HG03432 (cell line): ENCODE results near the gene FSTL4.
"Not testable (repeated sequence)": the region's sequence is repeated elsewhere in the genome, so short reads cannot be mapped to it uniquely, and the experiment has no call there.

ENCODE experiments used
- ATAC-seq: cut with Tn5 transposase; IDR thresholded peaks from one replicate; pipeline ENCODE4 v1.9.1; 2021; ENCODE audit warnings: mild to moderate bottlenecking, moderate library complexity; ENCODE audit not compliant: unreplicated experiment

Gene FSTL4

DNA sequence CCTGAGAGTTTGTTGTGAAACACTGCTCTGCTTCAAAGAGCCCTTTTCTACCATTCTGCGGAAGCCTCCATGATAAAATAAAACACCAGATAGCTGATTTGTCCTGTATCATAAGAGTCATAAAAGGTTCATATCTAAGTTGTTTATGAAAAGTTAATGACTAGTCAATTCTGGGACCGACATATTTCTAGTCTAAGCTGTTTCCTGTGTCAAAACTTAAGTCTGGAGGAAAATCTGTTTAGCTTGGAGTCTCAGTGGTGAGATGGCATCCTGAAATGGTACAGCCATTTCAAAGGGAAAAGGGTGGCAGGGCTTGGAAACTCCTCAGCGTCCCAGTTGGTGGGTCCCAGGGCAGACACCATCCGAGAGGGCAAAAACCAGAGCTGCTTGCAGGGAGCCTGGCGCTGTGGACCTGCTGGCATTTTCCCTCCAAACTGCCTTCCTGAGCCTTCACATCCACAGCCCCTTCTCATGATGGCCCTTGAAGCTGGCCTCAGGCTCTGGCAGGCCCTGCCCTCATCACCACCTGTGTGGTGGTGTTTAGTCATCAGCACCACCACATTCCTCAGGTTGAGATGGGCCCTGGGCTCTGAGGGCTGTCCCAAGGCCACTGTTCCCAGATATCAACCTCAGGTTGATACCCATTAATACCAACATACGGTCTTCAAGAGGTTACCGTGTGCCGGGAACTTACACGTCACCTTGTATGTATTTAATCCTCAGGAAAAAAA, 376.5 kb downstream of the FSTL4 start:
- no peak for ATAC-seq

DNA sequence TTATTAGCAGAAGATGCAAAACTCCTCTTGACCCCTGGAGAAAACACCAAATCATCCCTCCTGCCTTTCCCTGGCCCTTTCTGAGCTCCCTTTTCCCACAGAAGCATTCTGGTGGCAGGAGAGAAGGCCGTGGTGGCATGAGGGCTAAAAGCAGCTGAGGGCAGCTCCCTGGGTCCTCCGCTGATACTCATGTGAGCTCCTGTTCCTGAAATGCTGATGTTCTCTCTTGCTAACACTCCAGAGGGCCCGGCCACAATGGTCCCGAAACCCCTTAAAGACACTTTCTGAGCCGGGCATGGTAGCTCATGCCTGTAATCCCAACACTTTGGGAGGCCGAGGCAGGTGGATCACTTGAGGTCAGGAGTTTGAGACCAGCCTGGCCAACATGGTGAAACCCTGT, 377.4 kb downstream of the FSTL4 start:
- no peak for ATAC-seq

DNA sequence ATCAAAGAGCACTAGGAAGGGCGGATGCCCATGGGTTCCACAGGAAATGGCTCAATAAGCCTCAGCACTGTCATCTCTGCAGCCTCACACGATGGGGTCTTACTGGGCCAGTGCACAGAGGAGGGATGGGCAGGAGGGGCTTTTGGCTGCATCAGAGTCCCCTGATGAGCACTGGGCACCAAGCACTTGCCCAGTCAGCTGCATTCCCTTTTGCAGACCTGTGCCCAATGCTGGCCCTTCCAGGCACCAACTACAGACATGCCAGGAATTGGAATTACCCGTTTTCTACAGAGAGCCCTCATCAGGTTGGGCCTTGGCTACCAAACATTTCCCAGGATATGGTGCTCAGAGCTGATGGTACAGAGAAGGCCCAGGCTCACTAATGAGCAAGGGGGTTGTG, 378.1 kb downstream of the FSTL4 start:
- no peak for ATAC-seq

DNA sequence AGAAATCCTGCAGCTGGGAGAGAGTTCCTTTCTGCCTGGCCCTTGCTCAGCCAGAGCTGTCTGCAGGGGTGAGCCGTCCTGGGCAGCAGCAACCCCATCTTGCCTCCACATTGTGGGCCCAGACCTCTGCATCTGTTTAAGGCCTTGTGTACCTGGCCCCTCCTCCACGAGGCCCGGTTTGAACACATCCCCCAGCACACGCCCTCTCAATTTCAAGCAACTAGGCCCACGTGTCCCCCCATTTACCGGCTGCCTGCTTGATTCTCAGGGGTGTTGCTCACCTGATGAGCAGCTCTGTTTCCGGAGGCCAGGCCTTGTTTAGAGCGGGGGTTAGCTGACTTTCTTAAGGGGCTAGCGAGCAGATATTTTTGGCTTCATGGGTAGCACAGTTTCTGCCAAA, 378.7 kb downstream of the FSTL4 start:
- no peak for ATAC-seq

DNA sequence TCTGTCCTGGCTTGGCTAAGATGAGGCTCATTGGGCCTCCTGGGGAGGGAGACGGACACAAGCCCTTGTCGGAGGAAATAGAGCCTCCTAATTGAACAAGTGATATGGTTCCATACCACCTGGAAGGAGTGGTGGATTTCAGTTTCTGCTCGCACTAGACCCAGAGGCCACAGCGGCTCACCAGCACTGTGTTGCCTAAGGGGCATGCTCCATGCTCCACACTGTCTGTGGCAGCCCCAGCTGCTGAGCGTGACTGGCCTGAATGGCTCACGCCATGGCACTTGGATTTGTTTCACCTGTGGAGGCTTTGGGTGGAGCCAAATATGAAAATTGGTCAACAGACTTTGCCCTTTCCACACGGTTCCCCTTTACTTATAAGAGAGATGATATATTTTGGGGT, 379.4 kb downstream of the FSTL4 start:
- no peak for ATAC-seq

DNA sequence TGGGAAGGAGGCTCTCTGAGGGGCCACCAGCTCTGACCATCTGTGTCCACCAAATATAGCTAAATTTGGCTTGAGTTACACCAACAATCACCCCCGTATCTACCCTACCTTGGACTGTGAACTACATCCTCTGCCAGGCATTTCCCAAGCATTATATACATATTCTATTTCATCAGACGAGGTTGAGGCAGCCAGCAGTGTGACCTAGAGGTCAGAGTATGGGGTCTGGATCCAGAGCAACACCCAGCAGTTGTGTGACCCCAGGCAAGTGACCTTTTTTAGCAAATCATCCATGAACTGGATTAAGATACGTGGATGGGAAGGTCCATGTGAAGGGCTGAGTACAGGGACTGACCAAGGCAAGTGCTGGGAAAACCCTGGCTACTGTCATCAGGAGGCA, 379.9 kb downstream of the FSTL4 start:
- no peak for ATAC-seq

DNA sequence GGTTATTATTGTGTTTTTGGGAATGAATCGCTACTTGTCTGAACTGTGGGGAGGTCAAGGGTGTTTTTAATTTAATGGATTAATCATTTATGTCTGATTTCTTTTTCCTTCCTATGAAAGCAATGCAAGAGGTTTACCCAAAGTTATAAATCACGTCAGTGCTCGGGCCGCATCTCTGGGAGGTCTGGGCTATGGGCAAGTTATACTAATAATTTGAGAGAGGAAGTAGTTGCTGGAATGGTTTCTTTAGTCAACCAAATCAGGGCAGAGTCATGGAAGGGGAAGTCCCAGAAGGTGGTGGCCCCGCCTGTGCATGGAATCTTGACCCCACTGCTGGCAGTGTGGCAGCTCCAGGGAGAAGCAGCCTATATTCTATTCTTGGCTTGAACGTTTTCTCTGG, 380.3 kb downstream of the FSTL4 start:
- ATAC-seq = no peak

DNA sequence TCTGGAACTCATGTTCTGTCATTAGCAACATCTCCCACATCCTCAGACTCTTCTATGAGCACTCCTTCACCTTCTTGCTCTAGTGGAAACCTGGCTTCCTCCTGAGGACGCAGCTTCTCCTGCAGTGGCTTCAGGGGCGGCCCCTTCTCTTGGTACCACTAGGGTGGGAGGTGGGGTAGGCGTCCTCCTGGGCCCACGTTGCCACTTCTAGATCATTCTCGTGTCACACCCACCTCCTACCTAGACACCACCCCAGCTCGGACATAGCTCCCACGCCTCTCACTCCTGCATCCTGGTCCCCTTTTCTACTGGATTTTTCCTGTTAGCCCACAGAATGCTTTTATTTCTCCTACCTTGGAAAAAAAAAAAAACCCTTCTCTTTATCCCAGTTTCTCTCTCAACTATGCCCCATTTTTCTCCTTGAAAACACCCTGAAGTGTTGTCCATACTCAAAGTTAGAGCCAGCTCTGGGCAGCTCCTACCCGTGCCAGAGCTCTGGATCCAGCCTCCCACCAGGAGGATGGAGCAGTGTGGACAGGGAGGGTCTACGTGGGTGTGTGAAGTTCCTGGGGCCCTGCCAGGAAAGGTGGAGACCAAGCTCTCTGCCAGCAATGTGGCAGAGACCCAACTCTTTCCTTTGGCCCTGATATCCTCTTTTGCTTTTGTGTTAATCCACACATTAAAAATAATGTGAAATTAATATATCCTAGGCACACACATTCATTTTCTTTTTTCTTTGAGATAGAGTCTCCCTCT, 381.3 kb downstream of the FSTL4 start:
- no peak for ATAC-seq

DNA sequence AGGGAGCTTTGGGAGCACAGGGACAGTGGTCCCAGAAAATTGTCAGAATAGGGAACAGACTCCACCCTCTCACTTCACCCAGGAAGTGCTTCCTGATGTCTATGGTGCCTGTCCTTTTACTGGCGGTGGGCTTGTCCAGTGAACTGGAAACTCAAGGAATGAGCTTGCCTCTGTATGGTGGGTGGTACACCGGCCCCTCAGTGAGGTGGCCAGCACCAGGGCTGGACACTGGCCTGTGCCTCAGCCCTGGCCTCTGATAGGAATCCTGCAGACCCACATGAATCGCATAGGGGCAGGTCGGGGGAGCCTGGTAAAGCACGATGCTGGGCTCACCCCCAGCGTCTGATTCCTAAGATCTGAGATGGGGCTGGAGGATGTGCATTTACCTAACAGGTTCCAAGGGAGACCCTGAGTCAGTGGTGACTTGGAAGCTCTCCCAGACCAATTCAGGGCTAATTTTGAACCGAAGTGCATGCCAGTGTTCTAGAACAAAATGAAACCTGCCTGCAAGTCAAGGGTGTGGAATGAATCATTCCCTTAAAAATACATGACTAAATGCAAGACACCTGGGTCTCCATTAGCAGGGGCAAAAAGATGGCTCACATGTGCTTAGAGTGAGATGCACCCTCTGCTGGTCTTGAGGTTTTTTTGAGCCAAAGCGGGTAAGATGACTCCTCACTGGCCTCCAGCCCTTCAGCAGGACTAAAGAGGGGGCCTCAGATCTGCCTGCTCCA, 382.2 kb downstream of the FSTL4 start:
- no peak for ATAC-seq

DNA sequence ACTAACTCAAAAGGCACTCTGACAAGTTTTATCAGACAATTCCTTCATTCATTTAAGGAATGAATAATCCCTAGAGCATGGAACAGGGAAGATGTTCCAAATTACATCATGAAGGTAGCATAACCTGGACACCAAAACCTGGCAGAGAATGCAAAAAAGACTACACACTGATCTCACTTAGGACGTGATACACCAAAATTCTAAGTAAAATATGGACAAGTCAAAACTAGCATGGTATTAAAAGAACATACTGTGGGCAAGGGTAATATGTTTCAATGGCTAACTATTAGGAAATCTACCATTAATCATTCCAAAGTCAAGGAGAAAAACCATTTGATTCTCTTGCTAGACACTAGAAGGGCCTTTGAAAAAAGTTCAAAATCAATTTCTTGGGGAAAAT, 384.0 kb downstream of the FSTL4 start:
- no peak for ATAC-seq

DNA sequence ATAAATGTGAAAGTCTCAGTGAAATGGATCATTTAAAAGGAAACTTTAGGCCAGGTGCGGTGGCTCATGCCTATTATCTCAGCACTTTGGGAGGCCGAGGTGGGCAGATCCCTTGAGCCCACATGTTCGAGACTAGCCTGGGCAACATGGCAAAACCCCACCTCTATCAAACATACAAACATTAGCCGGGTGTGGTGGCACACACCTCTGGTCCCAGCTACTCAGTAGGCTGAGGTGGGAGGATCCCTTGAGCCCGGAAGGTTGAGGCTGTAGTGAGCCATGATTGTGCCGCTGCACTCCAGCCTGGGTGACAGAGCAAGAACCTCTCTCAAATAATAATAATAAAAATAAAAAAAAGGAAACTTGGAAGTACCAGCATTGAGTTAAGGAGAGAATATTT, 384.4 kb downstream of the FSTL4 start:
- ATAC-seq = no peak

DNA sequence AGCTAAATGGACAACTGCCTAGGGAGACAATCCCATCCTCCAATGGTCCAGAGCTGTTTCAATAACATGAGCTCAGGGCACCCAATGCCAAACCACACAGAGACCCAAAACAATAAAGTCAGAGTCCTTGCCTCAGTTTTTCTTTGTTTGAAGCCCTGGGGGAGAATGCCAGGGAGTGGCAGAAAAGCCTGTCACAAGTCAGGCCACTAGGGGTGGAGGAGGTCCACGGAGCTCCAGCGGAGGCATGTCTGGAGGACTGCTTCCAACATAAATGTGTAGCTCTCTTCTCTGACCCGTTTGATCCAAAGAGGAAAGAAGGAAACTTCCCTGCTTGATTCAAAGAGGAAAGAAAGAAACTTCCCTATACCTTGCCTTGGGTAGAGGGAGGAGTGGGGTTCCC, 385.3 kb downstream of the FSTL4 start:
- no peak for ATAC-seq

DNA sequence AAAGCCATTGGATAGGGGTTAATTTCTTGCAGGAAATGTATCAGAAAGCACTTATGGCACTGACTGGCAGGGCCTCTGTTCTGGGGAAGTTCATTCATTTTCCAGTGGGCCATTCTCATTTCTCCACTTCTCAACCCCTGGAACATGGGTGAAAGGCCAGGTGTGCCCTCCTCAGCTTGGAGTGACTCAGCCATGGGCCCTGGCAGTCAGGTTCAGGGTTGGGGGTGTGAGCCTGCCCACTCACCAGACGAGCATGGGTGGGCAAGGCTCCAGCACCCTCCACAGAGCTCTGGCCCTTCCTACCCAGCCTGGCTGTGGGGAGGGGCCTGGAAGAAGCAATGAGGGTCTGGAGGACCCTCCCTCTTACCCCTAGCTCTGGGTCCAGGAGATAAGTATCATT, 386.2 kb downstream of the FSTL4 start:
- ATAC-seq = no peak

DNA sequence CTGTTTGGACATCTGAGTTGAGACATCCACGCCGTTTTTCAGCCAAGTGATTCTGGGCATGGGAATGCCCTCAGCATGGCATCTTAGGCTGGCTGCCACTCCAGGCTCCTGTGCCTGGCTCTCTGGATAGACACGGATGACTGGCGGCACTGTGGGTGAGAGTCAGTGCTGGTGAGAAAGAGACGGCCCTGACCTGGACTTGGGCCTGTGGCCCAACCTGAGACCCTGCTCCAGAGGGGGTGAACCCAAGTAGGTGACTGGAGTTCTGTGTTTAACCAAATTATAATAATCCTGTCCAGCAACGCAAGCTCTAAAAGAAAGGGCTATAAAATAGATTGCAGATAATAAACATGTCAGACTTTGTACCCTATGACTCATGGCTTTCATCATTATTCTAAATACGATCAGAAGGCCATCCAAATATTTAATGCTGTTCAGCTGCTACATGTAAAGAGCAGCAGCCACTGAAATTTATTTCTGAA, 386.6 kb downstream of the FSTL4 start:
- ATAC-seq = no peak

DNA sequence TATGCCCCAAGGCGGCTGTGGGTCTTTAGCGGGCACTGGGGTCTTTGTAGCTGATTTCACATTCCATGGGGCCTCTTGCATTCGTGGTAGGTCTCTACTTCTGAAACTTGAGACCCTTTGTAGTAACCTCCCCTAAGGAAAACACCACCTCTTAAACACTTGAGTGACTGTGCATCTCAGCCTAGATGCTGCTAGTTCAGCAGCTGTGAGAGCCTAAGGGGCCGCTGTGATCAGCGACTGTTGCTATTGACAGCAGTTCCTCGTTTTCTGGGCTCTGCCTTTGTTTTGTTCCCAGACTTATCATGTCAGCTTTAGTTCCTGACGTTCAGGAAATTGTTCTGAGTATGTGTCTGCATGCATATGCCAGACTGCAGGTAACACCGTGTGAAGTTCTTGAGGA, 389.4 kb downstream of the FSTL4 start:
- no peak for ATAC-seq

DNA sequence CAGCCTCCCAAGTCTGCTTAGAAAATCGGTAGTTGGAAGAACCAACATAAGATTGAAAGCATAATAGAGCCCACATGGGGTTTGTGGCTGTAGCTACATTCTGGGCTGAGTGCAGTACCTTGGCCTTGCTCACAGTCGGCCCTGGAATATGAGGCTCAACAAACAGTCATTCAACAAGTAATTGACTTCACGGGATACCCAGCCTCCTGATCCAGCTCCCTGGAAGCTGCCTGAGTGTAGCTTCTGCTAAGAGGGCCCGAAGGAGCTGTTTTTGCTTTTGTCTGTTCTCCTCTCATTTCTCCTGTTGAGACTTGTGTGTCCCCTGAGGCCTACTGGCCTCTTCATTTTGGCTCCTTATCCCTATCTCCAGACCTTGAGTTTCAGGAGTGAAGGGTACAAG, 389.8 kb downstream of the FSTL4 start:
- no peak for ATAC-seq

DNA sequence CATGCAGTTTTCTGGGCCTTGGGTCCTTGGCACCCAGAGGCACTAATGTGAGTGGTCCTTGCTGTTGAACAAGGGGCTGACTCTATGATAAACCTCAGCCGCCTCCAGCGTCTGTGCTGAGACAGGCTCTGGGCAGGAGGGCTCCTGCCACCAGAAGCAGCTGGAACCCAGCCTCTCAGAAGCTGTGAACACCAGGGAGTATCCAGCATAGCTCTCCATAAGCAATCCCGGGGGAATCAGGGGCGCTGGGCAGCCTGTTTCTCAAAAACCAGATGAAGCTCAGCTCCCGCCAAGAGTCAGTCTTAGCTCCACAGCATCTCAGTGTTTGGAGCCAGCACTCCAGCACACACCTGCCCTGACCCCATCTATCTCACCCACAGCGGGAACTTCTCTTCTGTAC, 390.3 kb downstream of the FSTL4 start:
- ATAC-seq = no peak

DNA sequence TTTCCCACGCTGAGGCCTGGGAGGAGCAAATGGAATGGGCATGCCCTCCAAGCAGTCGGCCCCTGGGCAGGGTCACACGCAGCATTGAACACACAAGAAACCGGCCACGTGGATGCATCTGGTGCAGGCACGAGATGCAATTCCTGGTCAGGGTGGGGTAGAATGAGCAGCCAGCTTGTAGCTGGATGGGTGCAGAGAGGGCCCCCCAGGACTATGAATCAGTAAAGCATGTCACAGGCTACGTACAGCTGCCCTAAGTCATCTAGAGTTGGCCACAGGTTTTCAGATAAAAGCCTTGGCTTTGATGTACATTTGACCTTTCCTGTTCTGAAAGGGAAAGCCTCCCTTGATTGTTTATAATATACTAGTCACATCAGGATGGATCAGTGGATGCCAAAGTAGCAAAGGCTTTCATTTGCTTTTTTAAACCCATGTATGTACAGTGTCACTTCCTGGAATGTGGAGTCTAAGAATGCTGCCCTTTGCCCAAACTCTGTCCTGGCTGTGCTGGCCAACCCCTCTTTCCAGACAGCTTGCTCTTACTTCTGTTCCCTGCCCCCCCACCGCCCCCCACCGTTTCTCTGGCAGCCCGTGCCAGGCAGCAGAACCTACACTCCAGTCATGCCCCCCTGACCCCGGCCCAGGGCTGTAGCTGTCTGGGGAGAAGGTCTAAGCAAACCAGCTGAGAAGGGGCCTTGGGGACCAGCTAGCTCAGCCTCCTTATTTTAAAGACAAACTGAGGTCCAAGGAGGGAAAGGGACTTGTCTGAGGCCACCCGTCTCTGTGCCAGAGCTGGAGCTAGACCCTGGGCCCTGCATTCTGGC, 391.3 kb downstream of the FSTL4 start:
- no peak for ATAC-seq

DNA sequence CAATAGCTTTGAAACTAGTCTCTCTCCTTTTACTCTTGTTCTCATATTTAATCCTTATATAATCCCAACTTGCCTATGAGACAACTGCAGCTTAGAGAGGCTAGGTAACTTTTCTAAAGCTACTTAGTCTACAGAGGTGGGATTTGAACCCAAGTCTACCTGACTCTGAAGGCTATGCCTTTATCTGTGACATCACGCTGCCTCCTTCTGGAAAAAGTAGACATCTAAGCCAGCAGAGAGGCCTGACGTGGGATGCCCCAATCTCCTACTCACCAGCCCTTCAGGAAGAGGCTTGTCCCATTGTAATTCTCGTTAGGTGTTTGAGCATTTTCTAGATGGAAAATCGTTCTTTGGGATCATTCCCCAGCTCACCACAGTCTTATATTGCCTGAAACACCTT, 393.0 kb downstream of the FSTL4 start:
- ATAC-seq = no peak

DNA sequence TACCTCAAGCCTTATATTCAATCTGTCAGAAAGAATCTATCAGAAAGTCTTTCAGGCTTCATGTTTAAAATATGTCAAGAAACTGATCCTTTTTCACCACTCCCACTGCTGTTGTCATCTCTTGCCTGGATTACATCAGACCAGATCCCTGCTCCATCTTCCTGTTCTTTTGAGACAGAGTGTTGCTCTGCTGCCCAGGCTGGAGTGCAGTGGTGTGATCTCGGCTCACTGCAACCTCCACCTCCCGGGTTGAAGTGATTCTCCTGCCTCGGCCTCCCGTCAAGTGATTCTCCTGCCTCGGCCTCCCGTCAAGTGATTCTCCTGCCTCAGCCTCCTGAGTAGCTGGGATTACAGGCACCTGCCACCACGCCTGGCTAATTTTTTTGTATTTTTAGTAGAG, 396.2 kb downstream of the FSTL4 start:
- ATAC-seq = not testable (repeated sequence)
